Stimulated activated naive B cell treated with anti-CD40 and anti-IgM and Interleukin-4, amounts not matched to agents 10 μg/mL and 1 μg/mL and 100 μg/mL, for 72 hours (primary cell): ENCODE measurements around the gene RGS3.

Experiments used
- ATAC-seq, 2 donors: fragments of 150-1000 bp; cut with Tn5 transposase; replicated peaks; 2 replicates each; pipeline ENCODE4 v1.10.0; 2021; ENCODE audit warnings: moderate library complexity in 1 of 2
- DNase-seq: peaks from one replicate; pipeline ENCODE4 v3.0.0; 2021
- H3K27ac Mint-ChIP-seq: one replicate; pipeline ENCODE4 v1.8.0; 2022; ENCODE audit warnings: mild to moderate bottlenecking, mixed read lengths
- H3K27me3 Mint-ChIP-seq, 2 donors: one replicate each; pipeline ENCODE4 v1.8.0; 2022; ENCODE audit warnings: mixed read lengths in 2 of 2
- H3K36me3 Mint-ChIP-seq, 2 donors: one replicate each; pipeline ENCODE4 v1.8.0; 2022; ENCODE audit warnings: mixed read lengths in 2 of 2, mild to moderate bottlenecking in 1 of 2
- H3K4me1 Mint-ChIP-seq, 2 donors: one replicate each; pipeline ENCODE4 v1.8.0; 2022; ENCODE audit warnings: mixed read lengths in 2 of 2, mild to moderate bottlenecking in 1 of 2
- H3K4me3 Mint-ChIP-seq, 2 donors: one replicate each; pipeline ENCODE4 v1.8.0; 2022; ENCODE audit warnings: mild to moderate bottlenecking in 2 of 2, mixed read lengths in 2 of 2, moderate library complexity in 1 of 2
- H3K9me3 Mint-ChIP-seq, 2 donors: one replicate each; pipeline ENCODE4 v1.8.0; 2022; ENCODE audit warnings: mixed read lengths in 2 of 2, mild to moderate bottlenecking in 1 of 2

The RGS3 gene

DNA sequence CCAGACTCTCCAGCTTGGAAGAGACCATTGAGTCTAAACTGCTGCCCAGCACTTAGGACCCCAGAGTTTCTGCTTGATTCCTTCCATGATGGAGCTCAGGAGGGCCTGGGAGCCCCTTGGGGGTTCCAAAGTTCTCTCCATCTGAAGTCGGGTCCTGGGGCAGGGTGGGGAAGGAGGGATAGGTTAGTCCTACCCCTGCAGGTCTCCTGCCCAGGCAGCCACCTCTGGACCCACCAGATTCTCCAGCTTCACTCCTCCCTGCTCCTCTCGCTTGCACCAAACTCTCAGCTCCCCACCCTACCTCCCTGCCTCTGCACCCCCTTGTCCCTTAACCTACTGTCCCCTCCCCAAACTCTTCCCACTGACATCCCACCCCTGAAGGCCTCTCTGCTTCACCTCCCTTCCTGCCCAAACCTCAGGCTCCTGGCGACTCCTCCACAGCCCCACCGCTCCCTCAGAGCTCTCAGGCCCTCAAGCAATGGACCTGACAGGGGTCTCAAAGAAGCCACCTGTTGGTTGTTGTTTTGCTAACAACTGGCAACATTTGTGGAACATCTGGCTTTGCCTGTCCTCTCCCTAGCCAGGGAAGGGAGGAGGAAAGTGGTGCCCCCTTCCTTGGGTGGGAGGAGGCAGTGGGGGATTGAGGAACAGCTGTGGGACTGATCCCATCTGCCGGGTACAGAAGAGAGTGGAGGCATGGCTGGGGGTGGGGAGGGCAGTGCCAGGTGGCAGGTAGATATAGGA is 137.5 kb downstream of the RGS3 start:
- Mint-ChIP-seq H3K9me3 (no peaks in the 10 kb centered on the region), H3K36me3 (peaks cover 18 to 37% of the 10 kb centered on the region in 2 donors), H3K27ac (peak overlapping the region; percentile 49), H3K27me3 (no peaks in the 10 kb centered on the region), H3K4me3 (peak overlapping the region in 1 of 2 donors; percentile 17), H3K4me1 (peaks cover 31 to 75% of the 10 kb centered on the region in 2 donors)
- no peak for ATAC-seq
- DNase-seq: no peak

- Mint-ChIP-seq H3K27me3 (no peaks in the 10 kb centered on the region), H3K27ac (peak overlapping the region; percentile 88), H3K4me3 (peak overlapping the region; percentile 56 to 62), H3K9me3 (no peaks in the 10 kb centered on the region), H3K36me3 (peaks cover 12 to 31% of the 10 kb centered on the region in 2 donors), H3K4me1 (peaks cover 30 to 69% of the 10 kb centered on the region in 2 donors)
- ATAC-seq: no peak
- no peak for DNase-seq
These were observed 138.1 kb downstream of the RGS3 start for GRCh38 chr9:113601656-113602055.

DNA sequence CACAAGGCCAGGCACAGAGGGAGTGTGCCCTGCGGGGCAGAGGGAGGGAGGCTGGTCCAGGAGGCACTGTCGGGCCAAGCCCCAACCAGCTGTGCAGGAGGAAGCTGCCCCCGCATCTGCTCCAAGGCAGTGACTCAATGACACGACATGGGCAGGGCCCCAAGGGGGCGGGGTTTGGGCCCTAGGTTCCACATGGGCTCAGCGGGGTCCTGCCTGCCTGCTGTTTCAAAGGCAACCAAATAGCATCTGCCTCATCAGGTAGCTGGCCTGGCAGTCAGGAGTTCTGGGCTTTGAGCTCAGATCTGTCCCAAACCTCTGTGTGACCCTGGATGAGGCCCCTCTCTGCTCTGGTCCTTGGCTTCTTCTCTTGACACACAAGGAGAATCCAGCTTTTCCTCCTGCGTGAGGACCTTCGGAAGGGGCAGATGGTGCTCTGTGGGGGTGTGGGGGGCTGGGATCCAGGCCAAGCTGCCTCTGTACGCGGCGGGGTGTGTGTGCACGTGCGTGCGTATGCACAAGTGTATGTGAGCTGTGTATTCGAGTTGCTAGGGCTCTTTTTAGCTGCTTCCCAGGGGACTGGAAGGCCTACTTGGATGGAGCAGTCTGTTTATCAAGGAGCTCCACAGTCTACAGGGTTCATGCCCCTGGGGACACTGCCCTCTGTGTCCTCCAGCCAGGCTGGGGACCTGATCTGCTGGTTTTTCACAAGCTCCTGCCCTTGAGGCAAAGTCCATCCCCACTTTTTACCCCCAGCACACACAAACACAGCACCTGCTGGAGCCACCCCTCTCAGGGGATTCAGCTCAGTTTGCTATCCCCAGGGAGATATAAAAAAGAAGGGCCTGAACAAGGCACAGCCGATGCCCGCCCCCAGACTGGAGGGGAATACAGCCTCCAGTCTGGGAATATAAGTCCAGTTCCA is 138.9 kb downstream of the RGS3 start:
- peak; percentile 79 for DNase-seq
- Mint-ChIP-seq H3K27me3 (no peaks in the 10 kb centered on the region), H3K9me3 (no peaks in the 10 kb centered on the region), H3K4me3 (peak overlapping the region; percentile 56 to 62), H3K27ac (peak overlapping the region; percentile 88), H3K36me3 (peaks cover 9 to 26% of the 10 kb centered on the region in 2 donors), H3K4me1 (peaks cover 28 to 63% of the 10 kb centered on the region in 2 donors)
- peak; percentile 98 for ATAC-seq

GRCh38 chr9:113603048-113603375 is 139.5 kb downstream of the RGS3 start:
- Mint-ChIP-seq H3K9me3 (no peaks in the 10 kb centered on the region), H3K36me3 (peaks cover 6 to 20% of the 10 kb centered on the region in 2 donors), H3K27me3 (no peaks in the 10 kb centered on the region), H3K4me3 (peak overlapping the region in 1 of 2 donors; percentile 56), H3K27ac (no peak overlapping the region), H3K4me1 (peaks cover 26 to 57% of the 10 kb centered on the region in 2 donors)
- no peak for DNase-seq
- no peak for ATAC-seq

GRCh38 chr9:113603773-113604172 is 140.2 kb downstream of the RGS3 start:
- H3K36me3 Mint-ChIP-seq: peaks cover 1 to 12% of the 10 kb centered on the region in 2 donors
- peak overlapping the region; percentile 67 for H3K27ac Mint-ChIP-seq
- ATAC-seq: no peak
- no peak overlapping the region for H3K4me3 Mint-ChIP-seq
- DNase-seq: no peak
- H3K27me3 Mint-ChIP-seq: no peaks in the 10 kb centered on the region
- H3K9me3 Mint-ChIP-seq: no peaks in the 10 kb centered on the region
- peaks cover 26 to 50% of the 10 kb centered on the region in 2 donors for H3K4me1 Mint-ChIP-seq

GRCh38 chr9:113604393-113604792 is 140.9 kb downstream of the RGS3 start:
- H3K4me1 Mint-ChIP-seq: peaks cover 26 to 45% of the 10 kb centered on the region in 2 donors
- H3K9me3 Mint-ChIP-seq: no peaks in the 10 kb centered on the region
- no peak for DNase-seq
- no peaks in the 10 kb centered on the region for H3K27me3 Mint-ChIP-seq
- no peak for ATAC-seq
- H3K36me3 Mint-ChIP-seq: peaks cover 1 to 6% of the 10 kb centered on the region in 2 donors
- H3K27ac Mint-ChIP-seq: peak overlapping the region; percentile 65
- H3K4me3 Mint-ChIP-seq: no peak overlapping the region

GRCh38 chr9:113606510-113606909 is 143.0 kb downstream of the RGS3 start:
- peaks cover 20 to 31% of the 10 kb centered on the region in 2 donors for H3K4me1 Mint-ChIP-seq
- H3K27me3 Mint-ChIP-seq: no peaks in the 10 kb centered on the region
- H3K27ac Mint-ChIP-seq: no peak overlapping the region
- H3K36me3 Mint-ChIP-seq: no peaks in the 10 kb centered on the region
- no peak overlapping the region for H3K4me3 Mint-ChIP-seq
- DNase-seq: no peak
- ATAC-seq: no peak
- H3K9me3 Mint-ChIP-seq: no peaks in the 10 kb centered on the region

GRCh38 chr9:113608082-113608685 is 144.7 kb downstream of the RGS3 start:
- H3K27ac Mint-ChIP-seq: no peak overlapping the region
- no peaks in the 10 kb centered on the region for H3K27me3 Mint-ChIP-seq
- H3K36me3 Mint-ChIP-seq: no peaks in the 10 kb centered on the region
- no peaks in the 10 kb centered on the region for H3K9me3 Mint-ChIP-seq
- no peak overlapping the region for H3K4me3 Mint-ChIP-seq
- ATAC-seq (no peak), DNase-seq (no peak)
- peaks cover 8 to 21% of the 10 kb centered on the region in 2 donors for H3K4me1 Mint-ChIP-seq

DNA sequence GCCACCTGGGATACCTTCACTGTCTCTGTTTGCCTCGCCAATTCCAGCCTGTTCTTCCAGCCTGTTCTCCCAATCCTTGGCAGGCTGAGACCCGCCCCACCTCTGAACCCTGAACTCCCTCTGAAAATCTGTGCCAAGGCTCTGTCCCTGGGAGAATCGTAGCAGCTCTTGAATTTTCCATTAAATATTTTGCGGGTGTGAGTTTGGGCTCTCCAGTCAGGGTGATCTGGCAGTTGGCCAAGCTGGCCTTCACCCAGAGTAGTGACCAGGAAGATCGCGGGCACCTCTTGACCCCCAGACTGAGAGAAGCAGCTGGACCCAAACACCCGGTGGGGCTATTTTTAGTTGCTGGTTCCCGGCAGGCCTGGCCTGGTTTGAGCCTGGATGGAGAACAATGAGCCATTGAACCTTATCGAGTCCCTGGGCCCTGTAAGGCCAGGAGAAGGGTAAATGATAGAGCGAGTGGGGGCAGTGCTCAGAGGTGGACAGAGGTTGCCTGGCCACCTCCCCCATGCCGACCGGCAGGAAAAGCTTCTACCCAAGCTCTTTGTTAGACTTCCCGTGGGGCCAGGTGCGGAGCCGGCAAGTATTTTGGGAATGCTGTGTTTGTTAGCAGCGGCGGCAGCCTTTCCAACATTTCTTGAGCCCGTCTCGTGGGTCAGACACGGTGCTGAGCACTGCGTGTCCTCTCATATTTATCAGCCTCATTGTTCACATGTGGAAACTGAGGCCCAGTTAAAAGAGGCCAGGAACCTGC is 146.2 kb downstream of the RGS3 start:
- no peaks in the 10 kb centered on the region for H3K27me3 Mint-ChIP-seq
- no peak overlapping the region for H3K4me3 Mint-ChIP-seq
- no peaks in the 10 kb centered on the region for H3K9me3 Mint-ChIP-seq
- ATAC-seq: no peak
- H3K4me1 Mint-ChIP-seq: peaks cover 10 to 19% of the 10 kb centered on the region in 2 donors
- DNase-seq: no peak
- H3K27ac Mint-ChIP-seq: no peak overlapping the region
- H3K36me3 Mint-ChIP-seq: no peaks in the 10 kb centered on the region

- DNase-seq: no peak
- no peak for ATAC-seq
- H3K4me3 Mint-ChIP-seq: no peak overlapping the region
- peaks cover 28 to 38% of the 10 kb centered on the region in 2 donors for H3K4me1 Mint-ChIP-seq
- no peak overlapping the region for H3K27ac Mint-ChIP-seq
- peaks cover 0 to 1% of the 10 kb centered on the region in 2 donors for H3K9me3 Mint-ChIP-seq
- peaks cover 0 to 5% of the 10 kb centered on the region in 2 donors for H3K36me3 Mint-ChIP-seq
- no peaks in the 10 kb centered on the region for H3K27me3 Mint-ChIP-seq
These were observed 148.1 kb downstream of the RGS3 start for GRCh38 chr9:113611461-113612215.

DNA sequence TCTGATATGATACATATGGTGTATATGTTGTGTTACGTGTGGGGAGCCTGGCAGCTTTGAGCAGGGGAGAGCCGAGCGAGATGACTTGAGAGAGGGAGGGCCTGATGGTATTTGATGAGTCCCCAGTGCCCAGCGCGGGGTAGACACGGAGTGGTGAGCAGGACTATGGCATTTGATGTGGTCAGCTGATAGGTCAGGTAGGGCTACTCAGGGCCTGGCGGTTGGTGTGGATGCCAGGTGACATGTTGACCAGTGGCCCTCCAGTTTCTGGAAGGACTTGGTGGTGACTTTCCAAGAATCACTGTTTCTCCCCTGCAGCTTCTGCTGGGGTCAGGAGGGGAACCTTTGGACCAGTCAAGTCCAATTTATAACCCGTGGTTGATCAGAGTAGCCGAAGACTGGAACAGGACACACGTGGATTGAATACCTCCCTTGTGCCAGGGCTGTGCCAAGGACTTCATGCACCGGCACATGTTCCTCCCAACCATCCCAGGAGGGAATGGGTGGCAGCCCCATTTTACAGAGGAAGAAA is 148.8 kb downstream of the RGS3 start:
- DNase-seq (no peak), ATAC-seq (no peak)
- H3K27ac Mint-ChIP-seq: no peak overlapping the region
- H3K27me3 Mint-ChIP-seq: no peaks in the 10 kb centered on the region
- H3K36me3 Mint-ChIP-seq: peaks cover 0 to 5% of the 10 kb centered on the region in 2 donors
- H3K4me1 Mint-ChIP-seq: peaks cover 33 to 44% of the 10 kb centered on the region in 2 donors
- peaks cover 0 to 1% of the 10 kb centered on the region in 2 donors for H3K9me3 Mint-ChIP-seq
- H3K4me3 Mint-ChIP-seq: no peak overlapping the region

- H3K27me3 Mint-ChIP-seq: no peaks in the 10 kb centered on the region
These were observed 149.3 kb downstream of the RGS3 start for GRCh38 chr9:113612828-113613227.

GRCh38 chr9:113613815-113614413 is 150.4 kb downstream of the RGS3 start:
- ATAC-seq: no peak

More at GRCh38 chr9:113612828-113613227, 149.3 kb downstream of the RGS3 start:
- H3K9me3 Mint-ChIP-seq: peaks cover 0 to 1% of the 10 kb centered on the region in 2 donors
- DNase-seq (no peak), ATAC-seq (no peak)
- H3K27ac Mint-ChIP-seq: no peak overlapping the region
- no peak overlapping the region for H3K4me3 Mint-ChIP-seq
- H3K4me1 Mint-ChIP-seq: peaks cover 37 to 49% of the 10 kb centered on the region in 2 donors
- H3K36me3 Mint-ChIP-seq: peaks cover 0 to 5% of the 10 kb centered on the region in 2 donors

More at GRCh38 chr9:113613815-113614413, 150.4 kb downstream of the RGS3 start:
- H3K9me3 Mint-ChIP-seq: peaks cover 0 to 1% of the 10 kb centered on the region in 2 donors
- H3K4me1 Mint-ChIP-seq: peaks cover 44 to 60% of the 10 kb centered on the region in 2 donors
- no peak for DNase-seq
- no peak overlapping the region for H3K4me3 Mint-ChIP-seq
- H3K27me3 Mint-ChIP-seq: no peaks in the 10 kb centered on the region
- peak overlapping the region; percentile 16 for H3K27ac Mint-ChIP-seq
- H3K36me3 Mint-ChIP-seq: peaks cover 0 to 5% of the 10 kb centered on the region in 2 donors
